HG02870 (cell line): ENCODE measurements around the gene TSC22D4.

Experiments
- ATAC-seq: cut with Tn5 transposase; IDR thresholded peaks from one replicate; pipeline ENCODE4 v1.9.1; 2021; ENCODE audit warnings: mild to moderate bottlenecking, moderate library complexity; ENCODE audit not compliant: unreplicated experiment

TSC22D4 gene

GRCh38 chr7:100430493-100431285 lies 48.3 kb downstream of the TSC22D4 start:
- ATAC-seq, result no peak

DNA sequence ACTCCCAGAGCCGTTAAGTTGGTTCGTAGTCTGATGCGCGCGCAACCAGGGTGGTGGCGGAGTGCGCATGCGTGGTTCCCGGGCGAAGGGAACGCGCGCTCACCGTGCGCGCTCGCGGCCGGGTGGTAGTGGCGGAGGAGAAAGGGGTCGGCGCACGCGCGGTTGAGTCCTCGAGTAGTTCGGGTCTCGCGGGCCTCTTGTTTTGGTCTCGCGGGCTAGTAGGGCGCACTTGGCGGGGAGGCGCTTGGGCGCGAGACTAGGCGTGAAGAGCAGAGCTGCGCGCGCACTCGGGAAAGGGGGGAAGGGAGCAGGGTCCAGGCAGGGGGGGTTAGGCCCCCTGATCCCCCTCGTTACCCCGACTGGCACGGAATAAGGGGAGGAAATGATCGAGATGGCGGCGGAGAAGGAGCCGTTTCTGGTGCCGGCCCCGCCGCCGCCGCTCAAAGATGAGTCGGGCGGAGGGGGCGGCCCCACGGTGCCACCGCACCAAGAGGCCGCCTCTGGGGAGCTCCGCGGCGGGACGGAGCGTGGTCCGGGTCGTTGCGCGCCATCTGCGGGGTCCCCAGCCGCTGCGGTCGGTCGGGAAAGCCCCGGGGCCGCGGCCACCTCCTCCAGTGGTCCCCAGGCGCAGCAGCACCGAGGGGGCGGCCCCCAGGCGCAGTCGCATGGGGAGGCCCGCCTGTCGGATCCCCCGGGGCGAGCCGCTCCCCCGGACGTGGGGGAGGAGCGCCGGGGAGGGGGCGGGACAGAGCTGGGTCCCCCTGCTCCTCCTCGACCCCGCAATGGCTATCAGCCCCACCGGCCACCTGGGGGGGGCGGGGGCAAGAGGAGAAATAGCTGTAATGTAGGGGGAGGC lies 49.1 kb downstream of the TSC22D4 start, which contains the start of gene MEPCE:
MEPCE (plus strand) TSS at position 195 of the 856 bp plus-strand sequence; CDS start at position 383, 188 bp downstream.
- ATAC-seq, result peak; percentile 30

GRCh38 chr7:100428967-100429636 lies 49.9 kb downstream of the TSC22D4 start:
- ATAC-seq, result peak; percentile 38

DNA sequence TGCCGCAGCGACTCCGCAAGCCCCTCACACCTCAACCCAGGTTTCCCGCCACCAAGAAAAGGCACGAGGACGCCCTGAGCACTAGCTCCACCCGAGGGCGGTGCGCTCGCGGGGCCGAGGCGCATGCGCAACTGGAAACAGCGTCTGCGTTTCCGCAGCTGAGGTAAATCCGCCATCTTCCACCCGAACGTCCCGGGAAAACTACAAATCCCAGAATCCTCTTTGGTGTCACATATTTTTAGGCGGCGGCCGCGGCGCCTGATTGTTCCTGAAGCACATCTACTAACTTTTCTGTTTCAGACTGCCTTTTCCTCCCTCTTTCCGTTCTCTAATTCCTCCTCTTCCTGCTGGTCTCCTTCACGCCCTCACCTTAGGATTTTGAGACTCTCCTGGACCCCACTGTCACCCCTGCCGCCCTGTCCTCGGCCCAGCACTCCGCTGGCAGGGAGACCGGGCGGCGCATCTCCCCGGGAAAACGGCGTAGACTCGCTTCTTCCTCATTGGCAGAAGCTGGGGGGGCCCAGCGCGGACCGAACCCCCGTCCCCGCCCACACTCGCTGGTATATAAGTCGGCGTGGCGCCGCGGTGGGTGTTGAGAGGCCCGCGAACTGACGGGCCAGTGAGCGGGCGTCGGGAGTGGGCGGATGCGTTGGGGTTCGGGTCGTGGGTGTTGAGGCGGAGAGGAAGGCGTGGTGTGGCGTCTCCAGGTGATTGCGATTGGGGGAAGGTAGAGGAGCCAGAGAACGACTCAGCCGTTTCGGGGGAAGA lies 50.6 kb downstream of the TSC22D4 start, which contains the start of gene ZCWPW1:
ZCWPW1 (minus strand) TSS at position 505 of the 768 bp plus-strand sequence. CDS start 8,054 bp downstream, outside the sequence.
- ATAC-seq, result peak; percentile 37

DNA sequence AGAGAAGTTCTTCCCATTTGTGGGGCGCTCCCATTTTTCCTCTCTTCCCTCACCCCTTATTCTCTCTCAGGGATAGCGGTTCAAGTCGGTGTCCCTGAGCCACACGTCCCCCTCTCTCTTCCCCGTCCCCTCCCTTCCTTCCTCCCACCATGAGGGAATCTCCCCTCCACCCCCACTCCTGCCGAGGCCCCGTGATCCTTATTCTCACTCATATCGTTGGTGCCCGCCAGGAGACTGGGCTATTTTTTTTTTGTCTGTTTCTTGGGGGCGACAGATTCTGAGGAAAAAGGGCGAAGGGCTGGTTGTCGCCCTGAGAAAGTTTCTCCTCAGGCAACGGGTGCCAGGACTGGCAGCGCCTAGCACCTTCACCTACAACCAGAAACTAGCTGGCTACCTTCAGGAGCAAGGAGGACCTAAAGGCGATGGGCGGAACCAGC lies 51.2 kb downstream of the TSC22D4 start:
- no peak for ATAC-seq

GRCh38 chr7:100426516-100426915 lies 52.5 kb downstream of the TSC22D4 start:
- no peak for ATAC-seq

DNA sequence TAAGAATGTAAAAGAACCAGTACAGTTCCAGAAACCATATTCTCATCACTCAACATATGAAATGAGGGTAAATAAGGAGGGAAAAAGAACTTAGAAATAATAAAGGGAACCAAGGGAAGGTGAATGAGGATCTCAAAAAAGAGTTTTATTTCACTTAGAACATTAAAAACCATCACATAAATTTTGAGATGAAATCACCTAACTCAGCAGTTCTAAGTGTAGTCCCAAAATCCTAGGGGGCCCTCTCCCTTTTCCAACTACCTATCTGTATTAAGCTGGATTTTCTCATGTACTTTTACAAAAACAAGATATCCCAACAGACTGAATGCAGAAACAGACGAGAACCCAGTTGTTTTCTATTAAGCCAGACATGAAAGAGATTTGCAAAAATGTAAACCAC lies 53.7 kb downstream of the TSC22D4 start:
- ATAC-seq, result no peak

DNA sequence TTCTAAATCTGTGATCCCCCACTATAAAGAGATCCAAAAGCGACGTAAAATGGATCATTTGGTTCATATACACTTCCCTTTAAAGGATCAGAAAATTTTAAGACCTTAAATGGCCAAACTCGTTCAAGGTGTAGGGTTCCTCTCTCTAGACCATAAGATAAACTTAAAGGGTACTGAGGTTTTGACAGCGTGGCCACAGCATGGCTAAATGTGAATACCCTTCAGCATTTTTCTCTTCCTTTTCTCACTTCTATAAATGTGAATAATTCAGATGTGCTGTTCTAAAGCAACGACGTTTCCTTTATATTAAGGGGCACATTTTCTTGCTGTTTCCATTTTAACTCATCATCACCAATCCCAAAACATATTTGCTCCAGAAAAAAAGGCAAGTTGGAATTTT lies 55.7 kb downstream of the TSC22D4 start:
- no peak for ATAC-seq

GRCh38 chr7:100419660-100420226 lies 59.3 kb downstream of the TSC22D4 start:
- no peak for ATAC-seq

DNA sequence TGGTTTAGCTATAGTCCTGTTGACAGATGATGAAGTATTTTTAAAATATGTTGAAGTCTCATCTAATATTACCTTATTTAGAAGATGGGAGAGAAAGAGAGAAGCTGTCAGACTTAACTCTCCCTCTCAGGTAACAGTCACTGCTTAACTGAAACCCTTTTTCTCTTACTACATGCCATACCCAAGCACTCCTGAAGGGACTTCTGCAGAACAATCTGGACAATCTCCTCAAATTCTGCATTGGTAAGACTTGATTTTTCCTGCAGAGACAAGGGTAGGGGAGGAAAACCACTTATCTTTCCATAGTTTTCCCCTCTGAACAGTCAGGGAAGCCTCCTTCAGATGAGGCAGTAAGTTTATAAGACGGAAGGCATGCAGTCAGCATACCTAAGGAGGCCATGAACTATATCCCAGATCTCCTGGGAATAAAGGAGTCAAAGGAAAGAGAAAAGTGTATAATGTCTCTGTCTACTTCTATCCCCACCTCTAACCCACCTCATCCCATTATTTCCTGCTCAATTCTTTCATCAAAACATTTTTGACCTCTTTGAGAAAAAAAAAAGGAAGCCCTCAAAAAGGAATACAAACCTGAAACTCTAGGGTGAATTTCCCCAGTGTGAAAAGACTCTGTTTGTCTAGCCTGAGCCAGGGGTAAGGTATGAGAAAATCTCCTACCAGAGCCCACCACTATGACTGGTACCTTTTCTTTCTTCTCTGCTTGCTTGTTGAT lies 59.9 kb downstream of the TSC22D4 start:
- ATAC-seq, result no peak
